ENCODE data around the gene LYSMD1. TPM values are rescaled to one million over a fixed set of nuclear protein-coding genes. Genes with fewer than 3 reads are reported as not detected.
"Not testable (repeated sequence)": the region's sequence is repeated elsewhere in the genome, so short reads cannot be mapped to it uniquely, and the experiment has no call there.

The LYSMD1 gene
- total and polyA plus RNA-seq, 9 donors, result 12.6 to 20.3 (median 14.3) TPM

DNA sequence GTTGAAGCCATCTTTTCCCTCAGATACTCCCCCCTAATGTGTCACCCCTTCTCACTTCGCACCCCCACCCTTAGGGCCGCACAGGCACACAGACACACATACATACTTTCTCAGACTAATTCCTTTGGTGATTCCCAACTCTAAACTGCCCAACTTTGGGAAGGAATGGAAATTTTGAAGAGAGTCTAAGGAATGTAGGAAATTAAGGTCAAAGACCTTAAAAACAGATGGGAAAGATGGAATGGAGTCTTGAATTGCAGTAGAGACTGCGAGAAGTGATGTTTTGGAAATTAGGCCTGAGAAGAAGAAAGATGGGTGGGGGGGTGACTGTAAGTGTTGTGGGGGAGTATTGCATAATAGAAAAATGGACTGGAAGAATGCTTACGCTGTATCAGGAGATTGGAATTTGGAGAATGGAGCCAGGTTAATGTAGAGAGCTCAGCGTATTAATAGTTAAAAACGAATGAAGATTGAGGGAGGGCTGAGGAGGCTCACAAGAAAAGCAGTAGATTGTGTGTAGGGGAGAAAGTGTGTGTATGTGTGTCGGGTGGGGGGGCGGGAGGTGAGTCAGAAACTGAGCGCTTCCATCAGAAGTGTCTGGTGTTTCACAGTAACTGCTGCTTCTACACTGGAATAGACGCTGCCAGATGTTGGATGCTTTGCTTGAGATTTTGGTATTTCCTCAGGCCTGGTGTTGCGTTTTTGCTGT is 34.3 kb upstream of the LYSMD1 start:
- TF ChIP-seq POLR2A (IDR thresholded peaks at IDR 0.05) (no peak), EP300 (IDR thresholded peaks at IDR 0.05) (no peak)
- TF ChIP-seq, protein P1, sequence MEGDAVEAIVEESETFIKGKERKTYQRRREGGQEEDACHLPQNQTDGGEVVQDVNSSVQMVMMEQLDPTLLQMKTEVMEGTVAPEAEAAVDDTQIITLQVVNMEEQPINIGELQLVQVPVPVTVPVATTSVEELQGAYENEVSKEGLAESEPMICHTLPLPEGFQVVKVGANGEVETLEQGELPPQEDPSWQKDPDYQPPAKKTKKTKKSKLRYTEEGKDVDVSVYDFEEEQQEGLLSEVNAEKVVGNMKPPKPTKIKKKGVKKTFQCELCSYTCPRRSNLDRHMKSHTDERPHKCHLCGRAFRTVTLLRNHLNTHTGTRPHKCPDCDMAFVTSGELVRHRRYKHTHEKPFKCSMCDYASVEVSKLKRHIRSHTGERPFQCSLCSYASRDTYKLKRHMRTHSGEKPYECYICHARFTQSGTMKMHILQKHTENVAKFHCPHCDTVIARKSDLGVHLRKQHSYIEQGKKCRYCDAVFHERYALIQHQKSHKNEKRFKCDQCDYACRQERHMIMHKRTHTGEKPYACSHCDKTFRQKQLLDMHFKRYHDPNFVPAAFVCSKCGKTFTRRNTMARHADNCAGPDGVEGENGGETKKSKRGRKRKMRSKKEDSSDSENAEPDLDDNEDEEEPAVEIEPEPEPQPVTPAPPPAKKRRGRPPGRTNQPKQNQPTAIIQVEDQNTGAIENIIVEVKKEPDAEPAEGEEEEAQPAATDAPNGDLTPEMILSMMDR (IDR thresholded peaks at IDR 0.05), result no peak
- H3K4me3 ChIP-seq, result peak overlapping the region; percentile 76
- 3 to 4% (median 3%) methylated on average over 11 of the region's 11 CpGs for whole genome bisulfite sequencing, 3 donors
- H3K9me3 ChIP-seq, result no peaks in the 10 kb centered on the region
- H3K4me1 ChIP-seq (ENCODE audit: insufficient read depth), result peaks cover 6% of the 10 kb centered on the region
- intact Hi-C loops (cut with DNase I), result loop anchor here in 3 of 4 donors (5.0 to 10.0 kb wide), 3 partner anchors 52 to 125 kb away; partner anchors contain the start of genes PSMD4 (in 2 of the 3) and PI4KB (in 1 of the 3)
- H3K36me3 ChIP-seq, result no peaks in the 10 kb centered on the region
- H3K27me3 ChIP-seq, result no peaks in the 10 kb centered on the region
- H3K27ac ChIP-seq, result no peak overlapping the region
- peak in 1 of 5 donors; percentile 37 for DNase-seq

DNA sequence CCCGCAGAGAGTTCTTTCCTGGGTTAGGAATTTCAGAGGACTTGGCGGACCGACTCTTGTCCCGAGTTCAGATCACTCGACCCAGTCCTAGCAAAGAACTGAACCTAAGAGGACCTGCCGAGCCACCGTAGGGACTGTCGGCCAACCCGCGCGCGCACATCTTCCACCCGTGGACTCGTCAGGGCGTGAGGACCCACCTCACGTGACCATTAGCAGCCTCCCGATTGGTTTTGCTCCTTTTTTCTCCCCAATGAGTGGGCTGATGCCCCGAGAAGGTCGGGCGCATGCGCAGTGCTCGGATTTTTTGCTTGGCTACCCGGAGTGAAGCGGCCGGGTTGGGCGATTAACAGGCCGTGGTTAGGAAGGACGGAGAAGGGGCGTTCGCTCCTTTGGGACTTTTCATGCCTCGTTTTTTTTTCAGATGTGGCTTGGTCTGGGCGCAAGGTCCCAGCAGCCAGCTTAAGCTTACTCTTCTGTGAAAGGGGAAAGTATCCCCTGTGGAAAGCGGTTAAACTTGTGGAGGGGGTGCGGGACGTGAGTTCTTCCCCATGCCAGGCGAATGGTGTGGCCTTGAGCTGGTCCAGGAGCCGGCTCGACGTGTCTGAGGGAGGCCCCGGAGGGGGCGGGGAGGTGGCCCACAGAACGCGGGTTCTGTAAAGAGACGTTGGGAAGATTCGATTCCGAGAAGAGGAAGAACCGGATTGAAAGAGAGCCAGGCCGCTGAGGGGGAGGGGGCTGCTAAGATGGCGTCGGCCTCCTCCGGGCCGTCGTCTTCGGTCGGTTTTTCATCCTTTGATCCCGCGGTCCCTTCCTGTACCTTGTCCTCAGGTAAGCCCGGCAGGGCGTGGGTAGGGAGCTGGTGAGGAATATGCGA is 32.8 kb upstream of the LYSMD1 start, which contains the start of gene PIP5K1A:
Gene PIP5K1A, plus strand, starts transcription at position 299 of the 874 bp plus-strand sequence. Its CDS starts 445 bp downstream, at position 744.
- no peaks in the 10 kb centered on the region for H3K27me3 ChIP-seq
- intact Hi-C loops (cut with DNase I), result loop anchor here in 3 of 4 donors (5.0 to 10.0 kb wide), 3 partner anchors 54 to 126 kb away; partner anchors contain the start of genes PSMD4 (in 2 of the 3) and PI4KB (in 1 of the 3)
- TF ChIP-seq POLR2A (IDR thresholded peaks at IDR 0.05) (peak; percentile 84), EP300 (IDR thresholded peaks at IDR 0.05) (no peak)
- TF ChIP-seq, protein P1 (IDR thresholded peaks at IDR 0.05), result no peak
- H3K9me3 ChIP-seq, result no peaks in the 10 kb centered on the region
- peaks cover 6% of the 10 kb centered on the region for H3K4me1 ChIP-seq (ENCODE audit: insufficient read depth)
- H3K36me3 ChIP-seq, result no peaks in the 10 kb centered on the region
- DNase-seq, result peak; percentile 98 to 100 (median 99)
- H3K27ac ChIP-seq, result peak within 1 kb of the TSS; percentile 49 to 81
- 0 to 1% (median 1%) methylated on average over 60 of the region's 60 CpGs for WGBS, 3 donors
- H3K4me3 ChIP-seq, result peak within 1 kb of the TSS; percentile 76

DNA sequence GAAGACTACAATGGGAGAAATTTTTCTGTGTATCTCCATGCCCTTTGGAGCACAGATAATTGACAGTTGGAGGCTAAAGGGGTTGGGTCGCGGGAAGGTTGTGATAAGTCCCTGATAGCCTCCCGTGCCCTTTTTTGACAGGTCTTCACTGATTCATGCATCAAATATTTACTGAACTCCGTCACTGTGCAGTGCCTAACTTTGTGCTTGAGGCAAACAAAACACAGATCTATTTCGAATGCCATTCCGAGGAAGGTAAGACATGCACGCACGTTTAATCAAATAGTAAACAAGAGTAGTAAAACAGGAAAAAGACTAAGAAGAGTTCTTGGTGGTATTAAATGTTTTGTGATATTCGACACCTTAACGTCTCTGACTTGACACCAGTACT is 32.2 kb upstream of the LYSMD1 start:
- Histone ChIP-seq H3K4me3 (peak overlapping the region; percentile 76), H3K4me1 (ENCODE audit: insufficient read depth) (peaks cover 6% of the 10 kb centered on the region), H3K9me3 (no peaks in the 10 kb centered on the region), H3K27me3 (no peaks in the 10 kb centered on the region), H3K36me3 (no peaks in the 10 kb centered on the region), H3K27ac (peak overlapping the region in 1 of 2 donors; percentile 81)
- WGBS, 3 donors, result 3 to 5% (median 5%) methylated on average over 10 of the region's 10 CpGs
- intact Hi-C loops (cut with DNase I), result loop anchor here in 3 of 4 donors (5.0 to 10.0 kb wide), 3 partner anchors 54 to 127 kb away; partner anchors contain the start of genes PSMD4 (in 2 of the 3) and PI4KB (in 1 of the 3)
- DNase-seq, result no peak
- TF ChIP-seq POLR2A (IDR thresholded peaks at IDR 0.05) (no peak), EP300 (IDR thresholded peaks at IDR 0.05) (no peak)
- TF ChIP-seq, protein P1 (IDR thresholded peaks at IDR 0.05), result no peak

DNA sequence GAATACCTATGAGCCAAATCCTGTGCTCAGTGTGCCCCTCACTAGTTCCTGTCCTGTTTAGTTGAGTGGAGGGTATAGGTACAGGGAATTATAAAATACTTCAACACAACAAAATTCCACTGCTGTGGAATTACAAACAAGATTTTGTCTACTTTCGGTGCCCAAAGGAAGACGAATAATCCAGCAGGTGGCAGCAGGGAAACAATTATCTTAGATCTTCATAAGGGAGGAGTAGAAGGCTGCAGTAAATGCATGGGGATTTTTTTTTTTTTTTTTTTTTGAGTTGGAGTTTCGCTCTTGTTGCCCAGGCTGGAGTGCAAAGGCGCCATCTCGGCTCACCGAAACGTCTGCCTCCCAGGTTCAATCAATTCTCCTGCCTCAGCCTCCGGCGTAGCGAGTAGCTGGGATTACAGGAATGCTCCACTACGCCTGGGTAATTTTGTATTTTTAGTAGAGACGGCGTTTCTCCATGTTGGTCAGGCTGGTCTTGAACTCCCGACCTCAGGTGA is 30.6 kb upstream of the LYSMD1 start:
- no peaks in the 10 kb centered on the region for H3K27me3 ChIP-seq
- H3K27ac ChIP-seq, result no peak overlapping the region
- WGBS, 3 donors, result 28 to 34% (median 29%) methylated on average over 14 of the region's 14 CpGs
- intact Hi-C loops (cut with DNase I), result loop anchor here in 3 of 4 donors (5.0 to 10.0 kb wide), 3 partner anchors 56 to 128 kb away; partner anchors contain the start of genes PSMD4 (in 2 of the 3) and PI4KB (in 1 of the 3)
- peak; percentile 44 to 82 (median 52) for DNase-seq
- peaks cover 6% of the 10 kb centered on the region for H3K4me1 ChIP-seq (ENCODE audit: insufficient read depth)
- TF ChIP-seq, protein P1 (IDR thresholded peaks at IDR 0.05), result peak in 2 of 3 donors; percentile 34 to 55
- no peak for TF ChIP-seq POLR2A (IDR thresholded peaks at IDR 0.05)
- H3K36me3 ChIP-seq, result no peaks in the 10 kb centered on the region
- H3K4me3 ChIP-seq, result peak overlapping the region; percentile 9
- H3K9me3 ChIP-seq, result no peaks in the 10 kb centered on the region

DNA sequence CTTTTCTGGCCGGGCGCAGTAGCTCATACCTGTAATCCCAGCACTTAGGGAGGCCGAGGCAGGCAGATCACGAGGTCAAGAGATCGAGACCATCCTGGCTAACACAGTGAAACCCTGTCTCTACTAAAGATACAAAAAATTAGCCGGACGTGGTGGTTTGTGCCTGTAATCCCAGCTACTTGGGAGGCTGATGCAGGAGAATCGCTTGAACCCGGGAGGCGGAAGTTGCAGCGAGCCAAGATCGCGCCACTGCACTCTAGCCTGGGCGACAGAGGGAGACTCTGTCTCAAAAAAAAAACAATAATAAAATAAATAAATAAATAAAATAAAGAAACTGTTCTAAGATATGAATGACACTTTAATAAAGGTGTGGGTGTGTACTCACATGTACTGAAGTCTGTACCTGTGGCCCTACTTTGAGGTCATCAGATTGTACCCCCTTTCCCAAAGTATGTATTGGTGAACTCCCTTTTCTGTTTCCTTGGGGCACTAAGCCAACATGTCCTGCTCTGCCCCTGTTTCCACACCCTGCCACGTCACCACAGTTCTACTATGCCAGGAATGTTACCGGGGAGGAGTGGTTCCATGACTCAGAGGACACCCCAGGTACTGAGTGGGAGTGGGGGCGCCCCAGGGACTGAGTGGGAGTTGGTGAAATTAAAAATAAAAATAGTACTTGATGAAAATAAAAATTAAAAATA is 29.3 kb upstream of the LYSMD1 start:
- not testable (repeated sequence) for H3K9me3 ChIP-seq; H3K36me3 ChIP-seq; H3K4me3 ChIP-seq; H3K4me1 ChIP-seq (ENCODE audit: insufficient read depth); H3K27me3 ChIP-seq; H3K27ac ChIP-seq
- intact Hi-C loops (cut with DNase I), result loop anchor here (5.0 to 10.0 kb wide), 3 partner anchors 57 to 130 kb away; partner anchors contain the start of genes PSMD4 (in 3 of the 4) and PI4KB (in 1 of the 4)
- peak in 2 of 5 donors; percentile 48 to 50 for DNase-seq
- WGBS, 3 donors, result 71 to 74% (median 73%) methylated on average over 17 of the region's 17 CpGs
